Left renal pelvis (tissue), 4 donors: ENCODE measurements around the gene ITGA5. TPM values are rescaled to one million over a fixed set of nuclear protein-coding genes. Genes with fewer than 3 reads are reported as not detected.

Experiments used
- DNase-seq, 4 donors: peaks; one replicate each; pipeline ENCODE4 v3.0.0-alpha.2; 2013; ENCODE audit warnings: low read depth in 4 of 4, low spot score in 3 of 4
- polyA plus RNA-seq, 4 donors: library from polyadenylated mRNA; unstranded; fragments of 120-200 nt; gene quantifications; one replicate each; pipeline ENCODE4 v1.2.1, GENCODE V29; 2013; ENCODE audit not compliant: insufficient read length in 4 of 4

The ITGA5 gene
- polyA plus RNA-seq, 4 donors, result 41.6 to 59.2 (median 46.7) TPM

DNA sequence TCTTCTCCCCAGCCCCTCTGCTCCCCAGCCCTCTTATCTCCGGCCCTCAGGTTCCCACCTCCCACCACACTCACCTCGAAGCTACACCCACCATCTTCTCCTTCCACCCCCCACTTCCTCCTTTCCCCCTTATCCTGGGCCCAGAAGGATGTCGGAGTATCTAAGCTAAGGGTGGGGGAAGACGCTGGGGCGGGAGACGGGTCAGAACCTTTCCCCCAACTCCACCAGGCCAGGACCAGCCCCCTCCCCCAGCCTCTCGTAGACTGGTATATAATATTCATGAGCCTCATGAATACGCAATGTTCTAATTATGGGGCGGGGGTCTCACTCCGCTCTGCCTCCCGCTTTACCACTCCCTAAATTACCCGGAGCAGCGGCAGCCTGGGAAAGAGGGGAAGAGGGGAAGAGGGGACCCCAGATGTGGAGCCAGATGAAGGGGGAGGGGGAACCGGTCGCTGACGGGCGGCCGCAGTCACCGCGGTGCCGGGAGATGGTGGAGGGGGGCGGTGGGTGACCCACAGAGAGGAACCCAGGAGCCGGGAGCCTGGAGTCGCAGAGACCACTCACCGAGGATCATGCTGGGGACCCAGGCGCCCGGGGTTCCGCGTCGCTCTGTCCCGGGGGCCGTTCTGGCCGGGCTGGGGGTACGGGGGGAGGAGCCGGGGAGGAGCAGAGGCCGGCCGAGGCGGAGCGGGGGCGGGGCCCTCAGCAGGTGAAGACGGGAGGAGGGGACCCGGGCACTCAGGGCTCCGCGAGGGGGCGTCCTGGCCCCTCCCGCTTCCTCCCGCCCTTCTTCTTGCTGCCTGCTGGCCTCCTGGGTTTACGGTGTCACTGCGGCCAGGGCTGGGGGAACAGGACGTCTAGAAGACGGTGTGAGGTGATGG, 28.2 kb downstream of the ITGA5 start:
- no peak for DNase-seq

GRCh38 chr12:54390176-54390667, 28.8 kb downstream of the ITGA5 start:
- no peak for DNase-seq

DNA sequence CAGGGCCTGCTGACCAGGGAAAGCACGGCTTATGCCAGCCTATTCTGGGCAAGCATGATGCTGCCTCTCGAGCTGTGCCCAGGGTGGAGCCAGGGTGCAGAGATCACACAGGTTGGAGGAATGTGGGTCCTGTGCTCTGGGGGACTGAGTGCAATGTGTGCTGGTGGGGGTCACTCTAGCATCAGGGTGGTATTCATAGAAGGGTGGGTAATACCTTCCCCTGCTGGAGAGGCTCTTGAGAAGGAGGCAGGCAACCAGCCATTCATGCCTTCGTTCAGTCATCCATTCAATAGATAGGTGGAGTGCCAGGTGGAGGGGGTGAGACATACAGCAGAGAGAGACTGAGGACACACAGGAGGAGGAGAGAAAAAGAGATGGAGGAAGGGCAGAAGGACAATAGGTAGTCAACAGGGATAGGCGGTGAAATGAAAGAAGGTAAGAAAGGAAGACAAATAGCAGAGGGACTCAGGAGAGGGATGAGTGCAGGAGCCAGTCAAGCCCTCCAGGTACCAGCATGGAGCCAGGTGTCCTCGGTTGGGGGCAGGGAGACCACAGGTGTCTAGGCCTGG, 29.4 kb downstream of the ITGA5 start:
- DNase-seq, result no peak

GRCh38 chr12:54389134-54389508, 29.9 kb downstream of the ITGA5 start:
- DNase-seq, result no peak

DNA sequence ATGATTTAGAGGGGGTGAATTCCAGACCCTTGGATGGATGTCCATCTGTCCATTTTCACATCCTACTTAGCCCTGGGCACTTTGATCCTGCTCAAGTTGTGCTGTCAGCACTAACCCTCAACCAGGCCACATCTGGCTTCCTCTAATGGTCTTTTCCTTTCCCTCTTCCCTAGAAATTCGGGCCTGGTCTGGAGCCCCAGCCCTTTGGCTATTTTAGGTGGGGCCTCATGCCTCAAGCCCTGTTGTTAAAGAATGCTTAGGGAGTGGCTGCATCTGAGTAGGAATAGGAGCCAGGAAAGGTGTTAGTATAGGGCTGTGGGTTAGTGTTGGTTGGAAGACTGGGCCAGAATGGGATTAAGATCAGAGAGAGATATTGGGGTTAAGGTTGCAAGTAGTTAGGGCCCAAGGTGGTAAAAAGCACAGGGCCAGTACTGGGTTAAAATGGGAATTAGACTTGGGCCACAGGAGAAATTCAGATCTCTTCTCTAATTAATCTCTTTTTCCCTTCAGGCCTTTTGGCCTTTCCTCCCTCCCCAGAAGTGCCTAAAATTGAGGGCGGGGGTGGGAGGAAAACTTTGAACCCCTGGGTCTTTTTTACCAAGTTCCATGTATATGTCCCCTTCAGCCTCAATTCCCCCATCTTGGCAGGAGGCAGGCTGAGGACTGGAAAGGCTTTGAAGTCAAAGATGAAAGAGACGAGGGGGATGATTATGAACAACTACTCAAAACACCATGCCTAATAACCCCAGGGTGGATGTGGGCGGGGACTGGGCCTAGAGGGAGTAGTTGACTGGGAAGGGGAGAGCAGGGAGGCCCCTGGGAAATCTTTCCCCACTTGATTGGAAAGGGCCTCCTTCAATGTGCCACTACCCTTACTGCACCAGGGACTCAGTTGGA, 30.6 kb downstream of the ITGA5 start:
- no peak for DNase-seq

DNA sequence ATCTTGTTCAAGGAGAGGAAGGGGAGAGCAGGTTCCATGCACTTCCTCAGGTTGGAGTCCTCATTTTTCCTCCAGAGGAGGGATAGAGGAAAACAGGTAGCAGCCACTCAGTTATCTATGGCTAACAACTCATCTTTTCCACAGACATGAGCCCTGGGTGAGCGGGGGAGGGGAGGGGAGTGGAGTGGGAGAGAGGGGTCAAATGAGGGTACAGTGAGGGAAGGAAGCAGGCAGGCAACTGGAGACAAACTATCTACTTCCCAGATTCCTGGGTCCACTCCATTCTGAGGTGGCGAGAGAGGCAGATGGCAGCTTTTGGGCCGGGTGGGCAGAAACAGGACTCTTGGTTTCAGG, 32.0 kb downstream of the ITGA5 start:
- DNase-seq, result no peak

DNA sequence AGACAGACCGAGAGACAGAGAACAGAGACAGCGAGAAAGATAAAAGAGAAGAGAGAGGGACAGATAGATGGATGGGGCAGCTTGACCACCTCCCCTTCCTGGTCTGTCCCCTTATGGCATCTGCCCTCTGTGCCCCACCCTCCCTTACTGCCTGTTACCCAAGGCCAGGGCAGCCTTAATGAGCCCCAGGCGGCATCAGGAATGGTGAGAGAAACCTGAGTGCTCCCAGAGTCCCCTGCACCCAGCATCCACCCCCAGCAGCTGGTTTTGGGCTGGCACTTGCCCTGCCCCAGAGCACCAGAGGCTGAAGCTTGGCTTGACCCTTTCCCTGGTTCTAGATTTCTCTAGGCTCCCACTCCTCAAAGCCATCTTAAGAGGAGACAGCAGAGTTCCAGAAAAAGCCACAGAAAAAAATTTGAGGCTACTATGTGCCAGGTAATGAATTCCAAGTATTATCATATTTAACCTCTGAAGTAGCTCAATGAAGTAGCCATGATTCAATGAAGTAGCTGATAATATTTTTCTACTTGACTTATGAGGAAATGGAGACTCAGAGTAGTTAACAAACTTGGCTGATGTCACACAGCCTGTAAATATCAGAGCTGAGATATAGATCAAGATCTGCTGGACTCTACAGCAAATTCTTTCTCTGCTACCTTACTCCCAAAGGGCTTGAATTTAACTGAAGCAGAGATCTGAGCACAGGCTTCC, 32.5 kb downstream of the ITGA5 start:
- DNase-seq, result no peak

GRCh38 chr12:54385251-54385914, 33.7 kb downstream of the ITGA5 start:
- DNase-seq, result no peak

DNA sequence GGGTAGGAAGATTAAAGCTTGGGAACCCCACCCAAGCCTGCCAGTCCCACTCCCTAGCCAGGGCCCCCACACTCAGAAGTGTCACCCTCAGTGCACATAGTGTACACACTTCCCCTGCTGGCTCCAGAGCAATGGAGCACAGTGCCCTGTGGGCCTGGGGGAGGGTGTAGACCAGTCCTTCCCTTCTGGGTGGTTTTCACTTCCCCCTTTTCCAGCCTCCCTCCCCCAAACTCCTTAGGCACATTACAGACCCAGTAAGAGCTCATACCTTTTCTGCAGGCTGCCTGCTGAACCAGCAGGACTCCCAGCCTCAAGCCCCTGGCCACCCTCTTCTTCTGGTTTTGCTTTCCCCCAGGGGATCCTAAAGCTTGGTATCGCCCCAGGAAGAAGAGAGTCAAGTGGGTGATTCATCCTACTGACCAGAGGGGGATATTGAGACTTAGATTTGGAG, 34.5 kb downstream of the ITGA5 start, which contains the start of gene ZNF385A:
ZNF385A (minus strand) TSS at position 143 of the 451 bp plus-strand sequence. CDS start 219 bp downstream, outside the sequence.
- no peak for DNase-seq

- DNase-seq, result no peak
Measured at GRCh38 chr12:54383041-54383609, 35.9 kb downstream of the ITGA5 start.

- no peak for DNase-seq
Measured at GRCh38 chr12:54381136-54381535, 37.9 kb downstream of the ITGA5 start.

GRCh38 chr12:54379398-54380201, 39.5 kb downstream of the ITGA5 start:
- DNase-seq, result peak in 1 of 4 donors; percentile 77

GRCh38 chr12:54378796-54379397, 40.2 kb downstream of the ITGA5 start:
- DNase-seq, result no peak

DNA sequence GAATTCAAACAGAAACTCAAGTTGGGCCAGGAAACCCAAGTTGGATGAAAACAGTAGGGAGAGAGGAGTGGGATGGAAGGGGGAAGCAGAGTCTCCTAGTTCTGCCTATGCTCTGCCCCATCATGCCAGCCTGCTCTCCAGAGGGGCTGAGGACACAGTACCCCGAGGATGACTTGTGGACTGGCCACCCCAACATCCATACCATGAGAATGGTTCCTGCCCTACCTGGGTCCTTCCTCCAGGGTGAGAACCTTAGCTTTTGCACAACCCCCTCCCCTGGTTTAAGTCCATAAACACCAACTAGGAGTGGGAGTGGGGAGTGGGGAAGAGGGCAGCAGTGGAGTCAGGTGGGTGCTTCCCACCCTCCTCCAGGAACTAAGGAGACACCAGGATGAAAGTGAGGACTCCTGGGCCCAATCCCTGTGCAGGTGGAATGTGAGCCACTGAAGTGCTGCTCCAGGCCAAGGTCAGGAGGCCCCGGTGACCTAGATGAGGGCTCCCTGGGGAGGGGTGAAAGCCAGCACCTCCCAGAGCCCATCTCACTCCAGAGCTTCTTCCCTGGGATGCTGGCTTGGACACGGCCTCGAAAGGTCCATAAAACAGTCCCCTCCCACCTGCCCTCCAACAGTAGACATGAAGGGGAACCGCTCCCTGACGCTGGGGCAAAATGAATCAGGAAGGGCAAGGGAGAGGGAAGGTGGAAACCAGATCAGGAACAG, 41.1 kb downstream of the ITGA5 start:
- DNase-seq, result no peak

DNA sequence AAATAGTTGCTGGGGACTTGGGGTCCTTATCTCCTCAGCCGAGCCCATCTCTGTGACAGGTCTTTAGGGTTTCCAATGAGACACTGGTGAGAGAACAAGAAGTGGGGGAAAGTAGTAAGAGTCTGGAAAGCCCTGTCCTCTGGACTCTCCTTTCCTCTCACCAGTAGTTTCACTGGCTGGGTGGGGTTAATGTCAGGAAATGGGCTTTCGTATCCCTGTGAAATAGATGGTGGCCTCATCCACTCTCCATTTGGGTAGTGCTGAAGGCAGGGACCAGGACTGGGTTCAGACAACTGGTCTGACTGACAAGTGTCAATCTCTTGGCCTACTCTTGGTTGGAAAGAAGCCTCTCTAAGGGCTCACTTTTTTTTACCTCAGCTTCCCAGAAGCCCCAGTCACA, 42.1 kb downstream of the ITGA5 start:
- DNase-seq, result no peak

GRCh38 chr12:54376596-54376995, 42.5 kb downstream of the ITGA5 start:
- DNase-seq, result no peak

DNA sequence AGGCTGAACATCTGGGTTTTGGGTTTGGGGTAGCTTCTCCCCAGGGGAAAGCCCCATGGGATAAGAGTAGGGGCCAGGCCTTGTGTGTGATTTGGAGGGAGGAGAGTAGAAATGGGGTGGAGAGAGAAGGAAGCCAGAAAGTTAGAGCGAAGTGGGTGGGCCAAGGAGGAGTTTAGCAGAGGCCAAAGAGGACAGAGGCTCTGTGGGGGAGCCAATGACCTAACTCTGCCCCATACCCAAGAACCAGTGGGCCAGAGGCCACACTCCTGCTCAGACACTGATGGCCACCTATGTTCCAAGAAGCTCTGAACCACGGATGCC, 43.8 kb downstream of the ITGA5 start:
- DNase-seq, result no peak
